HEK293 (cell line): ENCODE data around the gene CDC14B.

ENCODE experiments used
- CTCF ChIA-PET: fragments of 350-600 bp; formaldehyde crosslinking; extraction: SDS; loops from one replicate; lab custom pipeline; 2021; ENCODE audit warnings: antibody characterized with exemption; lab: Yijun Ruan, JAX
- POLR2A ChIA-PET: fragments of 300-600 bp; formaldehyde crosslinking; extraction: SDS; loops from one replicate; lab custom pipeline; 2020; ENCODE audit warnings: antibody characterized with exemption, inconsistent platforms; lab: Yijun Ruan, JAX
- H3K27ac ChIP-seq: fragments of 200-500 bp; sonication (Bioruptor generic); 2 replicates; pipeline ENCODE4 v1.5.1; 2014; ENCODE audit warnings: low read depth, low read length, control low read depth, inconsistent platforms; ENCODE audit errors: extremely low read depth
- H3K36me3 ChIP-seq, 2 experiments: fragments of 200-500 bp in 1 of 2; sonication (Bioruptor generic) in 1 of 2; 1 replicate in 1 of 2; 2 replicates in 1 of 2; pipeline ENCODE4 v1.5.1; 2014 to 2017; ENCODE audit warnings: inconsistent platforms in 2 of 2, low read length in 2 of 2; ENCODE audit not compliant: control insufficient read depth in 2 of 2, insufficient read depth in 1 of 2
- H3K4me1 ChIP-seq: fragments of 200-500 bp; sonication (Bioruptor generic); 2 replicates; pipeline ENCODE4 v1.5.1; 2014; ENCODE audit warnings: mild to moderate bottlenecking, low read length, inconsistent platforms; ENCODE audit not compliant: control insufficient read depth, insufficient read depth
- H3K4me3 ChIP-seq: 2 replicates; pipeline ENCODE4 v1.5.1; 2011; ENCODE audit warnings: low read depth, mild to moderate bottlenecking, control low read depth, low read length, moderate library complexity
- H3K9me3 ChIP-seq: fragments of 200-500 bp; sonication (Bioruptor generic); 2 replicates; pipeline ENCODE4 v1.5.1; 2014; ENCODE audit warnings: low read depth, low read length, inconsistent platforms; ENCODE audit not compliant: control insufficient read depth, insufficient read depth
- GFI1B ChIP-seq: fragments of 450-650 bp; formaldehyde crosslinking; IDR thresholded peaks from 2 replicates; pipeline ENCODE4 v1.5.1; 2016; ENCODE audit warnings: missing biosample characterization, missing genetic modification characterization
- SETDB1 ChIP-seq: IDR thresholded peaks from one replicate; pipeline ENCODE4 v1.6.1; 2017; ENCODE audit warnings: mild to moderate bottlenecking, low read length, moderate library complexity, mixed read lengths; ENCODE audit not compliant: insufficient read length
- YY2 ChIP-seq: fragments of 450-650 bp; formaldehyde crosslinking; IDR thresholded peaks from 2 replicates; pipeline ENCODE4 v1.5.1; 2016; ENCODE audit warnings: missing biosample characterization, missing genetic modification characterization
- ZIC2 ChIP-seq: fragments of 450-650 bp; formaldehyde crosslinking; IDR thresholded peaks from 2 replicates; pipeline ENCODE4 v1.5.1; 2016; ENCODE audit warnings: missing biosample characterization, missing genetic modification characterization
- ZNF155 ChIP-seq: fragments of 450-650 bp; formaldehyde crosslinking; IDR thresholded peaks from 2 replicates; pipeline ENCODE4 v1.5.1; 2016; ENCODE audit warnings: missing biosample characterization, missing genetic modification characterization
- ZNF16 ChIP-seq: fragments of 450-650 bp; formaldehyde crosslinking; IDR thresholded peaks from 2 replicates; pipeline ENCODE4 v1.5.1; 2016; ENCODE audit warnings: low read depth, missing biosample characterization, missing genetic modification characterization
- ZNF221 ChIP-seq: fragments of 450-650 bp; formaldehyde crosslinking; IDR thresholded peaks from 2 replicates; pipeline ENCODE4 v1.5.1; 2017; ENCODE audit warnings: missing biosample characterization, missing genetic modification characterization, borderline replicate concordance
- ZNF426 ChIP-seq: fragments of 450-650 bp; formaldehyde crosslinking; IDR thresholded peaks from 2 replicates; pipeline ENCODE4 v1.5.1; 2017; ENCODE audit warnings: missing biosample characterization, missing genetic modification characterization, mild to moderate bottlenecking, inconsistent platforms, moderate library complexity
- ZNF521 ChIP-seq: fragments of 450-650 bp; formaldehyde crosslinking; IDR thresholded peaks from 2 replicates; pipeline ENCODE4 v1.5.1; 2017; ENCODE audit warnings: missing biosample characterization, mild to moderate bottlenecking, missing genetic modification characterization
- ZNF654 ChIP-seq: fragments of 450-650 bp; formaldehyde crosslinking; IDR thresholded peaks from 2 replicates; pipeline ENCODE4 v1.5.1; 2016; ENCODE audit warnings: low read depth, missing biosample characterization, missing genetic modification characterization
- TF ChIP-seq, protein P1 (sequence below): fragments of 450-650 bp; formaldehyde crosslinking; IDR thresholded peaks from 2 replicates; pipeline ENCODE4 v1.5.1; 2016; ENCODE audit warnings: missing biosample characterization, missing genetic modification characterization
- TF ChIP-seq, protein P2 (sequence below): fragments of 450-650 bp; formaldehyde crosslinking; IDR thresholded peaks from 2 replicates; pipeline ENCODE4 v1.5.1; 2016; ENCODE audit warnings: missing biosample characterization, missing genetic modification characterization
- TF ChIP-seq, protein P3 (sequence below): fragments of 450-650 bp; formaldehyde crosslinking; IDR thresholded peaks from 2 replicates; pipeline ENCODE4 v1.5.1; 2016; ENCODE audit warnings: missing biosample characterization, missing genetic modification characterization

CDC14B gene

DNA sequence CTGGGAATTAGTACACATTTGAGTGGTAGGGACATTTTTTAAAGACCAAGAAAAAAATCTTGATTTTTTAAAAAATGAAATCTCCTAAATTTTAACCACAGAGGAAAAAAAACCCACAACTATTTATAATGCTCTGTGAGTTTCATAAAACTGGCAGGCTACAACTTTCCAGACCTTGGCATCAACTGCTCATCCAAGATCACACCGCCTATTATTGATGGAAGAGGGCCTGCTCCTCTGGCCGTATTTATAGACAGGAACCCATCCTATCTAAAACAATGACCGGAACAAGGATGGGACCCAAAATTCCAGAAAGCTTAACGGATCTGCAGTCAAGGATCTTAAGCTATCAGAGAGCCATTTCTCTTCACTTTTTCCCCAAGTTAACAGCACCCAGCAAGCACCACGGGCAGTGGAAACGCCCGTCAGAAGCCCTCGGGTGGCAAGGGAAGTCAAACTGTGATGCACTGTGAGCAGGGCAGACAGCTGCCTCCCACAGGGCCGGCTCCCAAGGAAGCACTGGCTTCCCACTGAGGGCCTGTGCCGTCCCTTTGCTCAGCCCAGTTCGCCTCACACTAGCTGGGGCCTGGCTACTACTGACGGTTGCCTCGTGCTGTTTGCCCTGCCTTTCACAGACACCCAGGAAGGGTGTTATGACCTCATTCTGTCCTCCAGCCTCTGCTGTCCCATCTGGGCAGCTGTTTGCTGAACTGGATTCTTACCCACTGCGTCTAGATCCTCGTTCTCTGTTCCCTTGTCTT, 62.8 kb downstream of the CDC14B start:
- no peak overlapping the region for H3K27ac ChIP-seq
- CTCF ChIA-PET, result interaction anchor here (0.7 kb wide), 1 partner anchor 11 kb away, joined by 3 read pairs; no protein-coding TSS in a partner anchor
- peaks cover 0 to 3% of the 10 kb centered on the region in 2 experiments; a peak in 1 of 3 replicates for H3K36me3 ChIP-seq
- H3K4me3 ChIP-seq, result no peak overlapping the region
- H3K9me3 ChIP-seq, result no peaks in the 10 kb centered on the region
- no peaks in the 10 kb centered on the region for H3K4me1 ChIP-seq
- TF ChIP-seq, protein P1, sequence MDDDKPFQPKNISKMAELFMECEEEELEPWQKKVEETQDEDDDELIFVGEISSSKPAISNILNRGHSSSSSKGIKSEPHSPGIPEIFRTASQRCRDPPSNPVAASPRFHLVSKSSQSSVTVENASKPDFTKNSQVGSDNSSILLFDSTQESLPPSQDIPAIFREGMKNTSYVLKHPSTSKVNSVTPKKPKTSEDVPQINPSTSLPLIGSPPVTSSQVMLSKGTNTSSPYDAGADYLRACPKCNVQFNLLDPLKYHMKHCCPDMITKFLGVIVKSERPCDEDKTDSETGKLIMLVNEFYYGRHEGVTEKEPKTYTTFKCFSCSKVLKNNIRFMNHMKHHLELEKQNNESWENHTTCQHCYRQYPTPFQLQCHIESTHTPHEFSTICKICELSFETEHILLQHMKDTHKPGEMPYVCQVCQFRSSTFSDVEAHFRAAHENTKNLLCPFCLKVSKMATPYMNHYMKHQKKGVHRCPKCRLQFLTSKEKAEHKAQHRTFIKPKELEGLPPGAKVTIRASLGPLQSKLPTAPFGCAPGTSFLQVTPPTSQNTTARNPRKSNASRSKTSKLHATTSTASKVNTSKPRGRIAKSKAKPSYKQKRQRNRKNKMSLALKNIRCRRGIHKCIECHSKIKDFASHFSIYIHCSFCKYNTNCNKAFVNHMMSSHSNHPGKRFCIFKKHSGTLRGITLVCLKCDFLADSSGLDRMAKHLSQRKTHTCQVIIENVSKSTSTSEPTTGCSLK (tag by site-specific recombination), result no peak
- peak; percentile 79 for TF ChIP-seq ZIC2 (tag by site-specific recombination)
- POLR2A ChIA-PET, result no interaction called here

DNA sequence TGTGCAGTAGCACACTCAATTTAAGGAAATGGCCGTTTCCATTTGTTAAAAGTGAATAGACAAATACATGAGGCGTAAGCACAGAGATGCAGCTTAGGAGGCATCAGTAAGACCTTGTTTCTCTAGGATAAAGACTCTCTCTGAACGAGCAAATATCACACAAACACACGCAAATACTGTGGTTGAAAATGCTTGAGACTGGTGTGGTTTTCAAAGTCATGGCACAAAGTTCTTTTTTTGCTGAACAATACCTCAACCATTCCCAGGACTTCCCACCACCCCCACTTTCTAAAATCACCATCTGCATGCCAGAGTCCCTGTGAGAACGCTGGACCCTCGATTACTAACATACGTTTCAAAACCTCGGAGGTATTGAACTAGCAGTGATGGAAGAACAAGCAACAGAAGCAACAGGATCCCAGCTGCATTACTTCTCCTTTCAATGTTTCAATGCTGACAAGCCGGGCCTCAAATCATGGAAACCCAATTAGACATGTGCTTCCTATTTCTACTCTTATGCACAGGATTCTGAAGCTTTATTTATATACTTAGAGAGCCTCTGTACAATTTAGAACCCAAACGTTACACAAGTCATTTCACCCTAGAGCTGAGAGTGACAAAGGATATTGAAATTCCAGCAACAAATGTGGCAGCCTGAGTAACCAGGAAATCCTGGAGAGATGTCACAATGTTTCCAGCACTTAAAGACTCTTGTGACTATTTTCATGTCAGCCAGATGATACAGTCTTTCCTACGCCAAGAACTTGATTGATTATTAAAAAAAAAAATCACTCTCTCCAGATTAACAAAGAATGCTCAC, 63.9 kb downstream of the CDC14B start:
- Histone ChIP-seq H3K4me1 (no peaks in the 10 kb centered on the region), H3K27ac (no peak overlapping the region), H3K9me3 (no peaks in the 10 kb centered on the region), H3K36me3 (peaks cover 0 to 9% of the 10 kb centered on the region in 2 experiments; a peak in 1 of 3 replicates), H3K4me3 (no peak overlapping the region)
- TF ChIP-seq, protein P2, sequence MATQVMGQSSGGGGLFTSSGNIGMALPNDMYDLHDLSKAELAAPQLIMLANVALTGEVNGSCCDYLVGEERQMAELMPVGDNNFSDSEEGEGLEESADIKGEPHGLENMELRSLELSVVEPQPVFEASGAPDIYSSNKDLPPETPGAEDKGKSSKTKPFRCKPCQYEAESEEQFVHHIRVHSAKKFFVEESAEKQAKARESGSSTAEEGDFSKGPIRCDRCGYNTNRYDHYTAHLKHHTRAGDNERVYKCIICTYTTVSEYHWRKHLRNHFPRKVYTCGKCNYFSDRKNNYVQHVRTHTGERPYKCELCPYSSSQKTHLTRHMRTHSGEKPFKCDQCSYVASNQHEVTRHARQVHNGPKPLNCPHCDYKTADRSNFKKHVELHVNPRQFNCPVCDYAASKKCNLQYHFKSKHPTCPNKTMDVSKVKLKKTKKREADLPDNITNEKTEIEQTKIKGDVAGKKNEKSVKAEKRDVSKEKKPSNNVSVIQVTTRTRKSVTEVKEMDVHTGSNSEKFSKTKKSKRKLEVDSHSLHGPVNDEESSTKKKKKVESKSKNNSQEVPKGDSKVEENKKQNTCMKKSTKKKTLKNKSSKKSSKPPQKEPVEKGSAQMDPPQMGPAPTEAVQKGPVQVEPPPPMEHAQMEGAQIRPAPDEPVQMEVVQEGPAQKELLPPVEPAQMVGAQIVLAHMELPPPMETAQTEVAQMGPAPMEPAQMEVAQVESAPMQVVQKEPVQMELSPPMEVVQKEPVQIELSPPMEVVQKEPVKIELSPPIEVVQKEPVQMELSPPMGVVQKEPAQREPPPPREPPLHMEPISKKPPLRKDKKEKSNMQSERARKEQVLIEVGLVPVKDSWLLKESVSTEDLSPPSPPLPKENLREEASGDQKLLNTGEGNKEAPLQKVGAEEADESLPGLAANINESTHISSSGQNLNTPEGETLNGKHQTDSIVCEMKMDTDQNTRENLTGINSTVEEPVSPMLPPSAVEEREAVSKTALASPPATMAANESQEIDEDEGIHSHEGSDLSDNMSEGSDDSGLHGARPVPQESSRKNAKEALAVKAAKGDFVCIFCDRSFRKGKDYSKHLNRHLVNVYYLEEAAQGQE (tag by site-specific recombination), result no peak
- TF ChIP-seq ZNF221 (tag by site-specific recombination), result no peak
- no peak for TF ChIP-seq YY2 (tag by site-specific recombination)
- no peak for TF ChIP-seq ZNF426
- TF ChIP-seq ZNF521 (tag by site-specific recombination), result no peak
- TF ChIP-seq GFI1B (tag by site-specific recombination), result no peak
- no peak for TF ChIP-seq ZNF16 (tag by site-specific recombination)
- TF ChIP-seq, protein P3, sequence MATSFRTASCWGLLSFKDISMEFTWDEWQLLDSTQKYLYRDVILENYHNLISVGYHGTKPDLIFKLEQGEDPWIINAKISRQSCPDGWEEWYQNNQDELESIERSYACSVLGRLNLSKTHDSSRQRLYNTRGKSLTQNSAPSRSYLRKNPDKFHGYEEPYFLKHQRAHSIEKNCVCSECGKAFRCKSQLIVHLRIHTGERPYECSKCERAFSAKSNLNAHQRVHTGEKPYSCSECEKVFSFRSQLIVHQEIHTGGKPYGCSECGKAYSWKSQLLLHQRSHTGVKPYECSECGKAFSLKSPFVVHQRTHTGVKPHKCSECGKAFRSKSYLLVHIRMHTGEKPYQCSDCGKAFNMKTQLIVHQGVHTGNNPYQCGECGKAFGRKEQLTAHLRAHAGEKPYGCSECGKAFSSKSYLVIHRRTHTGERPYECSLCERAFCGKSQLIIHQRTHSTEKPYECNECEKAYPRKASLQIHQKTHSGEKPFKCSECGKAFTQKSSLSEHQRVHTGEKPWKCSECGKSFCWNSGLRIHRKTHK (tag by site-specific recombination), result no peak
- TF ChIP-seq ZNF155 (tag by site-specific recombination), result no peak
- TF ChIP-seq SETDB1, result no peak
- TF ChIP-seq ZNF654 (tag by site-specific recombination), result no peak
- ChIA-PET POLR2A (interaction anchor here (0.6 kb wide), 1 partner anchor 9 kb away, joined by 3 read pairs; no protein-coding TSS in a partner anchor), CTCF (interaction anchor here (0.6 kb wide), 1 partner anchor 534 kb away, joined by 6 read pairs; no protein-coding TSS in a partner anchor)
